ENCODE results near the gene CHST11. TPM values are rescaled to one million over a fixed set of nuclear protein-coding genes. Genes with fewer than 3 reads are reported as not detected.

CHST11 gene
- total and polyA plus RNA-seq, 10 of the 15 experiments (the other 5 are each of a cell fraction or from before 2014, with no cell fraction given), result 1.9 to 38.1 (median 17.2) TPM

GRCh38 chr12:104568487-104568868 is 111.7 kb downstream of the CHST11 start (continued):
- no peak for TF ChIP-seq REST (IDR thresholded peaks at IDR 0.05; ENCODE audit: low read depth, low read length)

- intact Hi-C loops (cut with micrococcal nuclease; ENCODE audit: unreplicated experiment) (loop anchor here (1.0 to 5.0 kb wide), 3 partner anchors 14 to 110 kb away; no protein-coding TSS in a partner anchor), in situ Hi-C loops (cut with MboI) (loop anchor here (5.0 kb wide), 1 partner anchor 107 kb away; no protein-coding TSS in a partner anchor)
- FAIRE-seq (no peak), ATAC-seq (no peak), DNase-seq (ENCODE audit: low read depth, low spot score) (no peak)
- Histone ChIP-seq H3K4me3 (peak overlapping the region; percentile 67; the same call in 1 of the 2 replicates), H4K20me1 (ENCODE audit: control insufficient read depth, insufficient read depth) (no peaks in the 10 kb centered on the region), H3K36me3 (ENCODE audit: control insufficient read depth in 2 of 2, insufficient read depth in 2 of 2, low read length in 1 of 2) (no peaks in the 10 kb centered on the region; a peak in 1 of 4 replicates), H3K27ac (ENCODE audit: control insufficient read depth, insufficient read depth) (peak overlapping the region; percentile 95), H3K27me3 (replicated peaks in 1 of 2; ENCODE audit: control insufficient read depth in 2 of 2, insufficient read depth in 2 of 2, low read length in 1 of 2) (no peaks in the 10 kb centered on the region), H3K4me2 (ENCODE audit: control insufficient read depth, insufficient read depth) (peak overlapping the region; percentile 100), H3K4me1 (ENCODE audit: control insufficient read depth, insufficient read depth, low read length) (peaks cover 43% of the 10 kb centered on the region), H2AFZ (ENCODE audit: control insufficient read depth, low read depth, low read length) (no peak overlapping the region), H3K9me3 (replicated peaks; ENCODE audit: control insufficient read depth, insufficient read depth, low read length) (peaks cover 13% of the 10 kb centered on the region), H3K9ac (ENCODE audit: control insufficient read depth, insufficient read depth, low read length) (no peak overlapping the region), H3K79me2 (ENCODE audit: control insufficient read depth, insufficient read depth, low read length) (peaks cover 44% of the 10 kb centered on the region)
- ChIA-PET RAD21 (ENCODE audit: unreplicated experiment) (interaction anchor here (0.8 to 6.8 kb wide), 32 partner anchors 8 to 484 kb away, joined by 3 to 101 read pairs (median 4); partner anchors contain the start of gene CHST11), POLR2A (interaction anchor here (0.6 to 4.3 kb wide), 21 partner anchors 12 to 280 kb away, joined by 3 to 18 read pairs (median 4); partner anchors contain the start of gene CHST11), SMC1A (ENCODE audit: uncharacterized antibody, unreplicated experiment) (interaction anchor here (0.7 to 7.0 kb wide), 54 partner anchors 10 to 485 kb away, joined by 3 to 78 read pairs (median 6); partner anchors contain the start of gene CHST11), CTCF (interaction anchor here (0.6 to 4.5 kb wide), 25 partner anchors 11 to 372 kb away, joined by 3 to 33 read pairs (median 4); partner anchors contain the start of gene CHST11)
- no TSS peak for BruUV-seq (replicated peaks)
- 60% methylated on average over 4 of the region's 4 CpGs for WGBS (ENCODE audit: insufficient coverage, insufficient replicate concordance, low lambda C conversion rate, missing lambda C conversion rate)
- TF ChIP-seq GABPA (IDR thresholded peaks at IDR 0.05; ENCODE audit: low read depth) (no peak), WRNIP1 (IDR thresholded peaks at IDR 0.05; ENCODE audit: borderline replicate concordance, low read depth, low read length) (no peak), TARDBP (IDR thresholded peaks at IDR 0.05; ENCODE audit: borderline replicate concordance) (no peak), POLR2AphosphoS5 (IDR thresholded peaks at IDR 0.05; ENCODE audit: low read length) (no peak), SUZ12 (IDR thresholded peaks at IDR 0.05; ENCODE audit: unreplicated experiment) (no peak), STAT1 (conservative IDR thresholded peaks at IDR 0.05) (no peak), FOS (IDR thresholded peaks at IDR 0.05; ENCODE audit: borderline replicate concordance, extremely low read depth, insufficient read length) (no peak), TAF1 (IDR thresholded peaks at IDR 0.05; ENCODE audit: borderline replicate concordance, low read depth, low read length) (no peak), RUNX3 (IDR thresholded peaks at IDR 0.05; ENCODE audit: low read length) (no peak)
- TF ChIP-seq, protein P1, sequence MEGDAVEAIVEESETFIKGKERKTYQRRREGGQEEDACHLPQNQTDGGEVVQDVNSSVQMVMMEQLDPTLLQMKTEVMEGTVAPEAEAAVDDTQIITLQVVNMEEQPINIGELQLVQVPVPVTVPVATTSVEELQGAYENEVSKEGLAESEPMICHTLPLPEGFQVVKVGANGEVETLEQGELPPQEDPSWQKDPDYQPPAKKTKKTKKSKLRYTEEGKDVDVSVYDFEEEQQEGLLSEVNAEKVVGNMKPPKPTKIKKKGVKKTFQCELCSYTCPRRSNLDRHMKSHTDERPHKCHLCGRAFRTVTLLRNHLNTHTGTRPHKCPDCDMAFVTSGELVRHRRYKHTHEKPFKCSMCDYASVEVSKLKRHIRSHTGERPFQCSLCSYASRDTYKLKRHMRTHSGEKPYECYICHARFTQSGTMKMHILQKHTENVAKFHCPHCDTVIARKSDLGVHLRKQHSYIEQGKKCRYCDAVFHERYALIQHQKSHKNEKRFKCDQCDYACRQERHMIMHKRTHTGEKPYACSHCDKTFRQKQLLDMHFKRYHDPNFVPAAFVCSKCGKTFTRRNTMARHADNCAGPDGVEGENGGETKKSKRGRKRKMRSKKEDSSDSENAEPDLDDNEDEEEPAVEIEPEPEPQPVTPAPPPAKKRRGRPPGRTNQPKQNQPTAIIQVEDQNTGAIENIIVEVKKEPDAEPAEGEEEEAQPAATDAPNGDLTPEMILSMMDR (IDR thresholded peaks at IDR 0.05 in 2 of 3, conservative IDR thresholded peaks at IDR 0.05 in 1 of 3; ENCODE audit: control insufficient read depth in 2 of 3, extremely low read depth in 1 of 3, insufficient read depth in 1 of 3, low read depth in 3 of 3, low read length in 3 of 3), result no peak
Measured at GRCh38 chr12:104568935-104569334, 112.2 kb downstream of the CHST11 start.
